GM18505 (cell line): ENCODE measurements around the gene ATP6V1G3.
A peak's percentile ranks its signal among the peaks of the same experiment; 100 is the strongest.
"Not testable (repeated sequence)": the region's sequence is repeated elsewhere in the genome, so short reads cannot be mapped to it uniquely, and the experiment has no call there.

Experiments
- ATAC-seq: cut with Tn5 transposase; IDR thresholded peaks from one replicate; pipeline ENCODE4 v1.9.1; 2021; ENCODE audit not compliant: unreplicated experiment
- POLR2A ChIP-seq: IDR thresholded peaks from 4 replicates; pipeline ENCODE4 v1.6.1; 2011; ENCODE audit warnings: borderline replicate concordance; ENCODE audit not compliant: insufficient read depth, insufficient read length; ENCODE audit errors: extremely low read depth

The ATP6V1G3 gene

GRCh38 chr1:198528364-198528763 is 12.1 kb downstream of the ATP6V1G3 start:
- ATAC-seq, result no peak
- TF ChIP-seq POLR2A, result no peak

GRCh38 chr1:198524556-198524955 is 15.9 kb downstream of the ATP6V1G3 start:
- ATAC-seq, result no peak
- TF ChIP-seq POLR2A, result no peak

GRCh38 chr1:198524127-198524526 is 16.4 kb downstream of the ATP6V1G3 start:
- ATAC-seq, result not testable (repeated sequence)

GRCh38 chr1:198523182-198523950 is 17.1 kb downstream of the ATP6V1G3 start:
- ATAC-seq, result no peak
- no peak for TF ChIP-seq POLR2A

- ATAC-seq, result peak; percentile 89
- TF ChIP-seq POLR2A, result no peak
Measured at GRCh38 chr1:198520524-198521254, 19.8 kb downstream of the ATP6V1G3 start.

GRCh38 chr1:198519639-198520501 is 20.6 kb downstream of the ATP6V1G3 start:
- no peak for ATAC-seq
- TF ChIP-seq POLR2A, result no peak

GRCh38 chr1:198517623-198518199 is 22.8 kb downstream of the ATP6V1G3 start:
- no peak for TF ChIP-seq POLR2A
- ATAC-seq, result no peak

- TF ChIP-seq POLR2A, result no peak
- ATAC-seq, result no peak
Measured at GRCh38 chr1:198500096-198500495, 40.4 kb downstream of the ATP6V1G3 start.

- ATAC-seq, result no peak
Measured at GRCh38 chr1:198499588-198499987, 40.9 kb downstream of the ATP6V1G3 start.

GRCh38 chr1:198498881-198499280 is 41.6 kb downstream of the ATP6V1G3 start:
- no peak for ATAC-seq
- no peak for TF ChIP-seq POLR2A

More at GRCh38 chr1:198499588-198499987, 40.9 kb downstream of the ATP6V1G3 start:
- no peak for TF ChIP-seq POLR2A

GRCh38 chr1:198498103-198498385 is 42.4 kb downstream of the ATP6V1G3 start:
- ATAC-seq, result no peak

GRCh38 chr1:198497326-198498102 is 43.0 kb downstream of the ATP6V1G3 start:
- no peak for TF ChIP-seq POLR2A
- ATAC-seq, result no peak

More at GRCh38 chr1:198498103-198498385, 42.4 kb downstream of the ATP6V1G3 start:
- TF ChIP-seq POLR2A, result no peak
